Measurements from ENCODE around the gene SUV39H1. TPM values are rescaled to one million over a fixed set of nuclear protein-coding genes. Genes with fewer than 3 reads are reported as not detected.
"Not testable (repeated sequence)": the region's sequence is repeated elsewhere in the genome, so short reads cannot be mapped to it uniquely, and the experiment has no call there.

SUV39H1 gene
- total RNA-seq, 1 donor from 2014 or later = 5.3 TPM

DNA sequence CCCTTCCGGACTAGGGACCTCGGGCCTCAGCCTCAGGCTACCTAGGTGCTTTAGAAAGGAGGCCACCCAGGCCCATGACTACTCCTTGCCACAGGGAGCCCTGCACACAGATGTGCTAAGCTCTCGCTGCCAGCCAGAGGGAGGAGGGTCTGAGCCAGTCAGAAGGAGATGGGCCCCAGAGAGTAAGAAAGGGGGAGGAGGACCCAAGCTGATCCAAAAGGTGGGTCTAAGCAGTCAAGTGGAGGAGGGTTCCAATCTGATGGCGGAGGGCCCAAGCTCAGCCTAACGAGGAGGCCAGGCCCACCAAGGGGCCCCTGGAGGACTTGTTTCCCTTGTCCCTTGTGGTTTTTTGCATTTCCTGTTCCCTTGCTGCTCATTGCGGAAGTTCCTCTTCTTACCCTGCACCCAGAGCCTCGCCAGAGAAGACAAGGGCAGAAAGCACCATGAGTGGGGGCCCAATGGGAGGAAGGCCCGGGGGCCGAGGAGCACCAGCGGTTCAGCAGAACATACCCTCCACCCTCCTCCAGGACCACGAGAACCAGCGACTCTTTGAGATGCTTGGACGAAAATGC, 13.0 kb upstream of the SUV39H1 start, which contains the start of gene WAS:
TSS of gene WAS (plus strand) at position 389 of the 572 bp plus-strand sequence. CDS start at position 444, 55 bp downstream.
- peak; percentile 75 for ATAC-seq
- intact Hi-C loops (cut with DNase I) = no loop called here
- no peak for DNase-seq (ENCODE audit: low spot score)

DNA sequence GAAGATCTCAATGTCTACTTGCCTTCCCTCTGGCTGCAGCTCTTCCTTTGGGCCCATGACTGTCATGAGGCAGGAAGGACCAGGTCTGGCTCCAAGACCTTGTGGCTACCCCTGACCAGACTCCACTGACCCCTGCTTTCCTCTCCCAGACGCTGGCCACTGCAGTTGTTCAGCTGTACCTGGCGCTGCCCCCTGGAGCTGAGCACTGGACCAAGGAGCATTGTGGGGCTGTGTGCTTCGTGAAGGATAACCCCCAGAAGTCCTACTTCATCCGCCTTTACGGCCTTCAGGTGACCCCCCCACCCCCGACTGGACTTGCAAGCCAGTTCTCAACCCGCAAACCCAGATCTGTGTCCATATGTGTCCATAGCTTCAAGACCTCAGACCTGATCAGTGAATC, 12.4 kb upstream of the SUV39H1 start:
- ATAC-seq (no peak), DNase-seq (ENCODE audit: low spot score) (no peak)
- intact Hi-C loops (cut with DNase I) = no loop called here

DNA sequence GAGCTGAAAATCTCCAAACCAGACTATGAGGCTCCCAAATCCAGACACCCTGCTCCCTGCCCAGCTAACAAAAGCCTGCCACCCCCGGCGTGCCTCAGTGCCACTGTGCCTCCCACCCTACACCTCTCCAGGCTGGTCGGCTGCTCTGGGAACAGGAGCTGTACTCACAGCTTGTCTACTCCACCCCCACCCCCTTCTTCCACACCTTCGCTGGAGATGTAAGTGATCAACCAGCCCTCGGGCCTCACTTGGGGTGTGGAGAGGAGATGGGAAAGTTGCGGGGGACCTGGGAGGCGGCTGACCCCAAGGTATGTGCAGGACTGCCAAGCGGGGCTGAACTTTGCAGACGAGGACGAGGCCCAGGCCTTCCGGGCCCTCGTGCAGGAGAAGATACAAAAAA, 11.1 kb upstream of the SUV39H1 start:
- DNase-seq (ENCODE audit: low spot score) (no peak), ATAC-seq (no peak)
- intact Hi-C loops (cut with DNase I) = no loop called here

DNA sequence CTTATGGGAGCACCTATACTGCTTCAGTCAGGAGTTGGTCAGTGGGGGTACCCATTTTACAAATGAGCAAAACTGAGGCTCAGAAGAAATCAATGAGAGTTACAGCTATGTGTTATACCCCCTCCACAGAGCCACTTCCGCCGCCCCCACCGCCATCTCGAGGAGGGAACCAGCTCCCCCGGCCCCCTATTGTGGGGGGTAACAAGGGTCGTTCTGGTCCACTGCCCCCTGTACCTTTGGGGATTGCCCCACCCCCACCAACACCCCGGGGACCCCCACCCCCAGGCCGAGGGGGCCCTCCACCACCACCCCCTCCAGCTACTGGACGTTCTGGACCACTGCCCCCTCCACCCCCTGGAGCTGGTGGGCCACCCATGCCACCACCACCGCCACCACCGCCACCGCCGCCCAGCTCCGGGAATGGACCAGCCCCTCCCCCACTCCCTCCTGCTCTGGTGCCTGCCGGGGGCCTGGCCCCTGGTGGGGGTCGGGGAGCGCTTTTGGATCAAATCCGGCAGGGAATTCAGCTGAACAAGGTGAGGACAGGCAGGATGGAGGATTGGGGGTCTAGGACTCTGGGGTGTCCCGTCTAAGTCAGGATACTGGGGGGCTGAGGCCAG, 7.9 kb upstream of the SUV39H1 start:
- intact Hi-C loops (cut with DNase I) = no loop called here
- no peak for ATAC-seq

DNA sequence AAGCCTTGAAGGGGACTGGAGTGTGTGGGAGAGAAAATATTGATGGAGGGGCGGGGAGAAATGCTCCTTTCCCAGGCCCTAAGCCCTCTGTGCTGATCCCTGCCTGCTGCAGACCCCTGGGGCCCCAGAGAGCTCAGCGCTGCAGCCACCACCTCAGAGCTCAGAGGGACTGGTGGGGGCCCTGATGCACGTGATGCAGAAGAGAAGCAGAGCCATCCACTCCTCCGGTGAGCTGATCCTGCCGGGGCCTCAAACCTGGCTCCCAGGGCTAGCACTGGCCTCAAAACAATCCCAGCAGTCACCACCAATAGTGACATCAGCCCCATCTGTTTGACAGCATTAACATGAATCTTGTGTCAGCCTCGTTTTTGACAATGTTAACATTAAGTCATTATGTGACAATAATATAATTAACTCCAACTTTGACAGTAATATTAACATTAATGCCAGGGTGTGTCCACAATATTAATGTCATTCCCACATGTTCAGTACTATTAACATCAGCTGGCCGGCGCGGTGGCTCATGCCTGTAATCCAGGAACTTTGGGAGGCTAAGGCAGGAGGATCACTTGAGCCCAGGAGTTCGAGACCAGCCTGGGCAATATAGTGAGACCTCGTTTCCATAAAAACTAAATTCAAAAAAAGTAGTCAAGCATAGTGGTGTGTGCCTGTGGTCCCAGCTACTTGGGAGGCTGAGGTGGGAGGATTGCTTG, 7.2 kb upstream of the SUV39H1 start:
- intact Hi-C loops (cut with DNase I) = no loop called here
- no peak for DNase-seq (ENCODE audit: low spot score)
- no peak for ATAC-seq

More for the DNA sequence above, 7.9 kb upstream of the SUV39H1 start:
- no peak for DNase-seq (ENCODE audit: low spot score)

DNA sequence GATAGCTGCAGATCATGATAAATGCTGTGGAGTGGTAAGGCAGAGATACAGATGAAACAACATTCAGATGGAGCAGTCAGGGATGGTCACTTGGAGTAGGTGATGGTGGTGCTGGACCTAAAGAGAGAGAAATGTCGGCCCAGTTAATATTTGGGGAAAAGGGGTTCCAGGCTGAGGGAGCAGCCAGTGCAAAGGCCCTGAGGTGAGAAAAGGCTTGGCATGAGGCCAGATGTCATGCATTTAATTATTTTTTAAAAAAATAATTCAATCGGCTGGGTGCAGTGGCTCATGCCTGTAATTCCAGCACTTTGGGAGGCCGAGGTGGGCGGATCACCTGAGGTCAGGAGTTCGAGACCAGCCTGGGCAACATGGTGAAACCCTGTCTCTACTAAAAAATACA, 4.8 kb upstream of the SUV39H1 start:
- ATAC-seq; DNase-seq (ENCODE audit: low spot score); intact Hi-C loops (cut with DNase I): not testable (repeated sequence)

DNA sequence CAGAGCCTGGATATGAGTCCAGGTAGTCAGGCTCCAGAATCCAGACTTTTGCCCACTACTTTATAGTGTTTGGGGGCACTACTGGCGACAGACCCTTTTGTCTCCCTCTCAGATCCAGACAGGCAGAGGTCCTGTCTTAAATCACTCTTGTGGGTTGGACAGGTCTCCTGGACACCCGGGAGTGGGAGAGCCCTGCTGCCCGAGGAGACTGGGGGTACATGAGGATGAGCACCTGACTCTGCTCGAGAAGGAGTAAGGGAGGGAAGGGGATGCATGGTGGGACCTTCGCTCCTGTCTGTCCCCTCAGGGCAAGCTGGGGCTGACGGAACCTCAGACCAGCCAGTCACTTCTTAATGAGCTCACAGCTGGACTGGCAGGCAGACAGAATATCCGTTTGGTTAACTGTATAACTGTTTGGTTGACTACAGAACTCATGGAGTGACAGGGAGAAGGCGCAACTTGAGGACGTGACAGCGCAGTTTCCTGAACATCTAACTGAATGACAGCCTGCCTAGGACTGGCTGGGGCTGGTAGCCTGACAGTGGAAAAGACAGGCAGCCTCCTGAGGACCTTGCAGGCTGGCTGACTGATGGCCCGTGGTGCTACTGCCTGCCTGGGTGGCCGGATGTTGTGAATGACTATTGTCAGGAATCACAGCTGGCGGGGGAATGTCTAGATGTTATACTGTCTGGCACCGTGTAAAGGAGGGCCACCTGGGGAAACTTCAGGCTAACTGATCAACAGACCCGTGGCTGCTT, 1.6 kb upstream of the SUV39H1 start:
- intact Hi-C loops (cut with DNase I) = no loop called here
- DNase-seq (ENCODE audit: low spot score) (no peak), ATAC-seq (no peak)

DNA sequence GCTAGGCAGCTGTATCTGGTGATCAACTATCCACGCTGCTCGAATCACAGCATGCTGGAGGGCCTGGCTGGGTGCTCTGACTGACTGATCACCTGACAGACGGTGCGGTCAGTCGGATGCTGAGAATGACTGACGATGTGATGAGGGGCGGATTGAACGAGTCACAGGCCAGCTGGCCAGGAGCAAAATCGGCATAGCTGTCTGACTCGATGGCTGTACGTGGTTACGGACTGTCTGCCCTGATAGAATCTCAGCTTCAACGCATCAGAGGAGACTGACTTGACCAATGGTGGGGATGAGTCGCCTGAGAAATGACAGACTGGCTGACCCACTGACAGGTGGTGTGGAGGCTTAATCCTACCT, 1.0 kb upstream of the SUV39H1 start:
- DNase-seq (ENCODE audit: low spot score) = no peak
- intact Hi-C loops (cut with DNase I) = no loop called here
- ATAC-seq = peak; percentile 41

DNA sequence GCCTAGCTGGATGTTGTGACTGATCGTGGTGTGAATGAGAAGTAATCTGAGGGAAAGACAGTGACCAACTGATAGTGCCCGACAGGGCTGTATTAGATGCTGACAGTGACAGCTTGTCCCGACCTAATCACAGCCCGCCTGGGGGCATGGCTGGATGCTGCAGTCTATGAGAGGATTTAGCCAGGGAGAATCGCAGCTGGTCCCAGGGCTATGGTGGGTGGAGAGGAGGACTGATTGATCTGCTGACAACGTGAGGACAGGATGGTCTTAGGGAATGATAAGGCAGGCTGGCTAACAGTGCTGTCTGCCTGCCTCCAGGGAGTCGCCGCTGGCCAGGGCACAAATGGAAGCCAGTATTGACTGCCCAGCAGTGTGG, 621 bp upstream of the SUV39H1 start:
- ATAC-seq = peak; percentile 24
- no peak for DNase-seq (ENCODE audit: low spot score)
- intact Hi-C loops (cut with DNase I) = no loop called here

DNA sequence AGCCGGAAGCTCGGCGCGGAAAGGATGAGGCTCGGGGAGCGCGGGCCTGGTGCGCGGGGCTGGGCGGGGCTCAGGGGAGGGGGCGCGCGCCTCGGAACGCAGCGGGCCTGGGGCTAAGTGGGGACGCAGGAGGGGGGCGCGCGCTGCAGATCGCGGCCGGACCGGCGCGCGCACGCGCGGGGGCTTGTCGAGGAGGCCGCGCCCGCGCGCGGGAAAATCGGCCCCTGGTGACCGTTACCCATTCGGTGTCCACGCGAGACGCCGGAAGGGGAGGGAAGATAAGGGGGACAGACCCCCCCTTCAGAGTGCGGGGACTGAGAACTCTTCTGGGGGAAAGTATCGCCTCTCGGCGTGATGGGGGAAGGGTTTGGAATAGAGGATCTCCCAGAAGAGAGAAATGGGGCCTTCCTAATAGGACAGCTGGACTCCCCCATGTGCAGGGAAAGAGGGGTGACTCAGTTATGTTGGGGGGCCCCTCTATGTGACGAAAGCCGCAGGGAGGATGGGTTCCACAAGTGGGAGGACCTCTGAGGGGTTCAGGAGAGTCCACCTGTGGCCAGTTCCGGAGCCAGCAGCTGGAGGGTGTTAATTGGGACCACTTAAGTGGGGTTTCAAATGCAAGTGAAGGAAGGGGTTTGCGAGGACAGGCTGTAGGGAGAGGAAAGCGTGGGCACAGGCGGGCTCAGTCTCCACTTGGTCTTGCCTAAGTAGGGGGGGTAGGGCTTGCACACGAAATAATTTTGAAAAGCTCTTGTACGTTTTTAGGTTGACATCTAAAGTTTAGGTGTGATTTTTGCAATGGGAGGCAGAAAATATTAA, 584 bp downstream of the SUV39H1 start:
- intact Hi-C loops (cut with DNase I) = no loop called here
- DNase-seq (ENCODE audit: low spot score) = no peak

DNA sequence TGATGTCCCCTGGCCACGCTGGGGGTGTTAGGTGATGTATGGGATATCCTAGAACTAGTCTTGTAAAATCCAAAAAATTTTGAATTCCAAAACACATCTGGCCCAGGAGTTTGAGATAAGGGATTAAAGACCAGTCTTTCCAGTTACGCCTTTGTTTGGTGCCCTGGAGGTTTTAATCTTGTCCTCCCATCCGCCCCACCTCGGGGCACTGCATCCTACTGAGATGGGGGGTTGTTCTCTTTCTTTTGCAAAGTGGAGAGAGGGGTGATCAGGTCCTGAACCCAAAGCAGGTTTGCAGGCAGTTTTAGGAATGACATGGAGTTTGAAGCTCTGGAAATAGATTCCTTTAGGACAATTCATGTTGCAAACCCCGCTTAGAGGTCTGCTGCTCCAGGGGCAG, 1.8 kb downstream of the SUV39H1 start:
- DNase-seq (ENCODE audit: low spot score) (no peak), ATAC-seq (no peak)
- intact Hi-C loops (cut with DNase I) = no loop called here

More for the DNA sequence above, 584 bp downstream of the SUV39H1 start:
- no peak for ATAC-seq

DNA sequence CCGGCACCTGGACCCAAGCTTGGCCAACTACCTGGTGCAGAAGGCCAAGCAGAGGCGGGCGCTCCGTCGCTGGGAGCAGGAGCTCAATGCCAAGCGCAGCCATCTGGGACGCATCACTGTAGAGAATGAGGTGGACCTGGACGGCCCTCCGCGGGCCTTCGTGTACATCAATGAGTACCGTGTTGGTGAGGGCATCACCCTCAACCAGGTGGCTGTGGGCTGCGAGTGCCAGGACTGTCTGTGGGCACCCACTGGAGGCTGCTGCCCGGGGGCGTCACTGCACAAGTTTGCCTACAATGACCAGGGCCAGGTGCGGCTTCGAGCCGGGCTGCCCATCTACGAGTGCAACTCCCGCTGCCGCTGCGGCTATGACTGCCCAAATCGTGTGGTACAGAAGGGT, 3.7 kb downstream of the SUV39H1 start:
- ATAC-seq (no peak), DNase-seq (ENCODE audit: low spot score) (no peak)
- intact Hi-C loops (cut with DNase I) = no loop called here

DNA sequence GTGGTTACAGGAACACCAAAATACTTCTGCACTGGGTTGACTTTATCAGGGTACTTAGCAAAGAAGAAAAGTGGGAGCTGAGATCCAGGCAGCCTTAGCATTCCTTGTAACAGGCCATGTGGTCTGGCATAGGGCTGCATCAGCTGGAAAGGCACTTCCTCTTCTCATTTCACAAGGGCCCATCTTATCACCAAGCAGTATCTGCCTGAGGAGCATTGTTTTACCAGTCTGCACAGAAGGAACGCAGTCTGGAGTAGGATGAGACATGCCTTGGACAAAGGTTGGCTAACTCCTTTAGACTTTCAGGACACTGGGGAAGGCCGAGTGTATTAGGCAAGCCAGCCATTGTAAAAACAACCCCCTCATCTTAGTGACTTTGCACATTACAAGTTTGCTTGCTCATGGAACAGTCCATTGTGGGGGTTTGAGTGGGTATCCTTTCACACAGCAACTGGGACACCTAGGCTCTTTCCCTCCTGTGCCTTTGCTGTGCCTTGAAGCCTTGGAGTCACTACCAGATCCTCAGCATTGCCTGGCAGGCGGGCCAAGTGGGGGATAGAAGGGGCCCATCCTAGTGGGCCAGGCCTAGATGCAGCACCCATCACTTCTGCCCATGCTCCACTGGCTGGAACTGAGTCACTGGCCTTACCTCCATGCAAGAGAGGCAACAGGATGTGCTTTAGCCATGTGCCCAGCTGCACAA, 4.6 kb downstream of the SUV39H1 start:
- intact Hi-C loops (cut with DNase I) = no loop called here
- DNase-seq (ENCODE audit: low spot score) (no peak), ATAC-seq (no peak)

DNA sequence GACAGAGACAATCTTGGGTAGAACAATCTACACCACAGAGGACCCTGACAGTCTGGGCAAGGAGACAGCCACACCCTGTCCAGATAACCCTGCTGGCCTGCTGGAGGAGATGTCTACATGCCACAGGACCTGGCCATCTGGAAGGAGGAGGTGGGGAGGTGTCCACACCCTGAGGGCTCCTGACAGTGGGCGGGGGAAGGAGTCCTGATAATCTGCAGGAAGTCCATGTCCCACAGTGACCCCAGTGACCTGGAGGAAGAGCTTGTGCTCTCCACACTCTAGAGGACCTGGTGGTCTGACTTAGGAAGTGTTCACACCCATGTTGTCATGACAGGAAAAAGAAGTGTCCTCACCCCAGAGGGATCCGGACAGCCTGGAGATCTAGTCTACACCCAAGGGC, 5.5 kb downstream of the SUV39H1 start:
- intact Hi-C loops (cut with DNase I) = no loop called here
- ATAC-seq (no peak), DNase-seq (ENCODE audit: low spot score) (no peak)

DNA sequence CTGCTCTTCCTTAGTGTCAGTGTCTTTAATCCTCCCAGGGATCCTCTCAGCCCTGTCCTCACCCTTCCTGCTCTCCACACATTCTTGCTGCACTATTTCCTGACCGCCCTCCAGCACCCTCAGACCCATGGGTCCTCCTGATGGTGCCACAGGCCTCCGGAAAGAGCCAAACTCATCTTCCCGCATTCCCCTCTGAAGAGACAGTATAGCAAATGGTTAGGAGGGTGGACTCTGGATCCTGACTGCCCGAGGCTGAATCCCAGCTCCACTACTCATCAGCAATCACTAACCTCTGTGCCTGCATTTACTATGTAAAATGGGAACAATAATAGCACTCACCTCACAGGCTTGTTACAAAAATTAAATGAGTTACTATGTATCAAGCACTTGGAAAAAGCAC, 6.2 kb downstream of the SUV39H1 start:
- ATAC-seq = no peak
- intact Hi-C loops (cut with DNase I) = no loop called here
- no peak for DNase-seq (ENCODE audit: low spot score)

DNA sequence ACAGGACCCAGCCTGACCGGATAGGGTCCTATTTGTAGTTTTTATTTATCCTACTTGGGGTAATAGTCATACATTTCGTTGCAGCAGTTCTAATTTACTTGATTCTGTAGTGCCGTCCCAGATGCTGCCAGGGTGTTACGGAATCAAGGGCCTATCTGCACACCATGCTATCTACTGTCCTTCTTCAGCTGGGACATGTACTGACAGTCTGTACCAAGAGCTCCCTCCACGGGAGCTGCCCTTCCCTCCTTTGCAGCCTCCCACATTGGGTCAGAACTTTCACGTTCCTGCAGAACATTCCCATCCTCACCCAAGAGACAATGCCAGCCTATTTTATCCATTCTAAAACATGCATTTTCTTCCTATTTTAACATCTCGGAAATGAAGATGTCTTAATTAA, 6.7 kb downstream of the SUV39H1 start:
- intact Hi-C loops (cut with DNase I) = no loop called here
- DNase-seq (ENCODE audit: low spot score) (no peak), ATAC-seq (no peak)

DNA sequence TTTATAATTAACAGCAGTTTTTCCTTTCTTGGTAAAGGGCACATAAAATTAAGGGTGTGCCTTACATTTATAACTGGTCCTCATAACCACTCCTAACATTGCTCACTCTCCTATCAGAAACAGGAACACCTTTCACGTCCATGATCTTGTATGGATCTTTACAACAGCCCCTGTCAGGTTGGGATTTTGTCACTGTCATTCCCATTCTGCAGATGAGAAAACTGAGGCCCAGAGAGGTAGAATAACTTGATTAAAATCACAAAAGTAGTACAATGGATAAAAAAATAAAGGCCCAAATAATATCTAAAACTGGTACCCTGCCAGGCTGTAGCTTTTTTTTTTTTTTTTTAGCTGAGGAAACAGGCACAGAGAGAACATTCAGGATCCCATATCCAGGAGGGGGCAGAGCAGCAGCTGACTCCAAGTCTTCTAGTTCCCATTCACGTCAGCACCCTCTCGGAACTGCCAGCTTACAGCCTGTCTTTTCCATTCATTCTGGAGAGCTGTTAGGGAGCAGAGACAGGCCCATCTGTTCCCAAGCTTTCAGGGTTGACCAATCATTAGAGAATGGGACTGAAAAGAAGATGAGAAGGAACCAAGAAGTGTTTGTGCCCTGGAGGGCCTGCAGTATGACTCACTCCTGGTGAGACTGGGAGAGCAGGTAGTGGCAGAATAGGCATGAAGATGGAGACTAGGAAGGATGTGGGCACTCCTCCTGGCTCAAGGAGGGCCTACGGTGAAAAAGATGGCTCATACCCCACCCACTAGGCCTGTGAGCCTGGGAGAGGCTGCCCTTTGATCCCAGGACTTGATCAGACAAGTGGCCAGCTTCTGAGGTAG, 7.3 kb downstream of the SUV39H1 start:
- ATAC-seq (no peak), DNase-seq (ENCODE audit: low spot score) (no peak)
- intact Hi-C loops (cut with DNase I) = no loop called here

DNA sequence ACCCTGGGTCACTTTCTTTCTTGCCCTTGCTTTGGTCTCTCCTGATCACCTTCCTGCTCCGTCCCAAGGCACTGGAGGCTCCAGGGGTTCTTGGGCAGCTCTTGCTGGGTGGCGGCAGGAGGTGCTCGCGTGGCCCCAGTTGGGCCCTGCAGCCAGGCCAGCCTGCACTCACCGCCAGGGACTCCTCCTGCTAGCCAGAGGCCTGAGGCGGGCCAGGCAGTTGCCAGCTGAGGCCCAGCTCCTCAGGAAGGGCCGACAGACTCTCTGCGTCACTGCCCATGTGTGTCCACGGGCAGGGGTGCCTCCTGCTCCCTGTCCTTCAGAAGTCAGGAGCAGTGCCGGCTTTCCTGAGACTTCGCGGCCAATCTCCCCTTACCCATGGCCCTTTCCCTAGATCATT, 9.3 kb downstream of the SUV39H1 start:
- intact Hi-C loops (cut with DNase I) = no loop called here
- DNase-seq (ENCODE audit: low spot score) = no peak

More for the DNA sequence above, 9.3 kb downstream of the SUV39H1 start:
- ATAC-seq = no peak
